Glutamatergic neuron (in vitro differentiated cells): Measurements from ENCODE around the gene TBX4. TPM values are rescaled to one million over a fixed set of nuclear protein-coding genes. Genes with fewer than 3 reads are reported as not detected.

ENCODE experiments used
- DNase-seq: peaks from one replicate; pipeline ENCODE4 v3.0.0; 2022
- H3K27ac Mint-ChIP-seq: one replicate; pipeline ENCODE4 v1.8.0; 2020; ENCODE audit warnings: mild to moderate bottlenecking, mixed read lengths, inconsistent platforms; ENCODE audit not compliant: unreplicated experiment
- H3K27me3 Mint-ChIP-seq: one replicate; pipeline ENCODE4 v1.8.0; 2020; ENCODE audit warnings: mild to moderate bottlenecking, moderate library complexity, mixed read lengths, inconsistent platforms; ENCODE audit not compliant: unreplicated experiment
- H3K36me3 Mint-ChIP-seq: one replicate; pipeline ENCODE4 v1.8.0; 2020; ENCODE audit warnings: mild to moderate bottlenecking, mixed read lengths, inconsistent platforms; ENCODE audit not compliant: unreplicated experiment
- H3K4me1 Mint-ChIP-seq: one replicate; pipeline ENCODE4 v1.8.0; 2020; ENCODE audit warnings: mild to moderate bottlenecking, low read depth, mixed read lengths, inconsistent platforms; ENCODE audit not compliant: unreplicated experiment
- H3K4me3 Mint-ChIP-seq: one replicate; pipeline ENCODE4 v1.8.0; 2020; ENCODE audit warnings: mild to moderate bottlenecking, mixed read lengths, inconsistent platforms; ENCODE audit not compliant: unreplicated experiment
- H3K9me3 Mint-ChIP-seq: one replicate; pipeline ENCODE4 v1.8.0; 2020; ENCODE audit warnings: mild to moderate bottlenecking, moderate library complexity, mixed read lengths, inconsistent platforms; ENCODE audit not compliant: unreplicated experiment
- total RNA-seq: library from RNA; stranded (reverse); fragmentation: NEBNext Ultra II Directional; extraction: Animal tissue kit (Norgen Biotek cat#: 25700); gene quantifications from one replicate; pipeline ENCODE4 v1.2.1, GENCODE V29; 2021; ENCODE audit not compliant: unreplicated experiment
- TF ChIP-seq, protein P1 (sequence below): fragments of 200-600 bp; sonication (generic); IDR thresholded peaks from one replicate; pipeline ENCODE4 v1.5.0; 2021; ENCODE audit not compliant: partially characterized antibody, unreplicated experiment

TBX4 gene
- total RNA-seq, 1 donor from 2014 or later, result not detected

DNA sequence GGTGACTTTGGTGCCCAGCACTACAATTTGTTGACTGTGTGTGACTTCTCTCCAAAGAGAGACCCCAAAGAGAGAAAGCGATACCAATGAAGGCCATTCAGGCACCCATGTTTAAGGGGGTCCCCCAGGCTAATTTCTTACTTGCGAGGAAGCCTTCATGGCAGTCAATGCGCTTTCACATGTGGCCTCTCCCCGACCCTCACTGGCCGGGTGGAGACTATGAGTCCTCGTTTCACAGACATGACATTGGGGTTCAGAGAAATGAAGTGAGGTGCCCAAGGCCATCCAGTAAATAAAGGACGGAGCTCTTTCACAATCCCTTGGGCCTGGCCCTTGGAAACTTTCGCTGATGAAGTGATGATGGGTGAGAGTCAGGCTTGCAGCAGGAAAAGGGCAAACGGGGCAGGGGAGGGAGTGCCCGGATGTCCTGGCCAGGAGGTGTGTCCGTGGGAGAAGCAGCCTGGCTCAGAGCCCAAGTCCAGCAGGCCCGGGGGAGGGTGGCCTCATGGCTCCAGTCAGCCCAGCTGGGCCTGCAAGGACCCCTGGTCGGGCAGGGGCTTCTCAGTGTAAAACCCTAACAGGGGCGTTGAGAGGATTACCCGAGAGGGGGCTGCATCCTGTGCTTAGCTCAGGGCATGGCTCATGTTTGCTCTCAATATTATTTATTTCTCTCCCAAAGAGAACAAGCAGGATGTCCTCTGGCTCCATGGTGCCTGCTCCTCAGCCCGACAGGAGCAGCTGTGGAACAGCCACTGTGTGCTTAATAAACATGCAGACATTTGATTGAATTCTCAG lies 37.9 kb upstream of the TBX4 start:
- no peak for DNase-seq
- peaks cover 6% of the 10 kb centered on the region for H3K4me1 Mint-ChIP-seq
- no peak overlapping the region for H3K27ac Mint-ChIP-seq
- H3K4me3 Mint-ChIP-seq, result no peak overlapping the region
- peaks cover 7% of the 10 kb centered on the region for H3K9me3 Mint-ChIP-seq
- peaks cover 5% of the 10 kb centered on the region for H3K36me3 Mint-ChIP-seq
- H3K27me3 Mint-ChIP-seq, result peaks cover 7% of the 10 kb centered on the region
- TF ChIP-seq, protein P1, sequence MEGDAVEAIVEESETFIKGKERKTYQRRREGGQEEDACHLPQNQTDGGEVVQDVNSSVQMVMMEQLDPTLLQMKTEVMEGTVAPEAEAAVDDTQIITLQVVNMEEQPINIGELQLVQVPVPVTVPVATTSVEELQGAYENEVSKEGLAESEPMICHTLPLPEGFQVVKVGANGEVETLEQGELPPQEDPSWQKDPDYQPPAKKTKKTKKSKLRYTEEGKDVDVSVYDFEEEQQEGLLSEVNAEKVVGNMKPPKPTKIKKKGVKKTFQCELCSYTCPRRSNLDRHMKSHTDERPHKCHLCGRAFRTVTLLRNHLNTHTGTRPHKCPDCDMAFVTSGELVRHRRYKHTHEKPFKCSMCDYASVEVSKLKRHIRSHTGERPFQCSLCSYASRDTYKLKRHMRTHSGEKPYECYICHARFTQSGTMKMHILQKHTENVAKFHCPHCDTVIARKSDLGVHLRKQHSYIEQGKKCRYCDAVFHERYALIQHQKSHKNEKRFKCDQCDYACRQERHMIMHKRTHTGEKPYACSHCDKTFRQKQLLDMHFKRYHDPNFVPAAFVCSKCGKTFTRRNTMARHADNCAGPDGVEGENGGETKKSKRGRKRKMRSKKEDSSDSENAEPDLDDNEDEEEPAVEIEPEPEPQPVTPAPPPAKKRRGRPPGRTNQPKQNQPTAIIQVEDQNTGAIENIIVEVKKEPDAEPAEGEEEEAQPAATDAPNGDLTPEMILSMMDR, result no peak

DNA sequence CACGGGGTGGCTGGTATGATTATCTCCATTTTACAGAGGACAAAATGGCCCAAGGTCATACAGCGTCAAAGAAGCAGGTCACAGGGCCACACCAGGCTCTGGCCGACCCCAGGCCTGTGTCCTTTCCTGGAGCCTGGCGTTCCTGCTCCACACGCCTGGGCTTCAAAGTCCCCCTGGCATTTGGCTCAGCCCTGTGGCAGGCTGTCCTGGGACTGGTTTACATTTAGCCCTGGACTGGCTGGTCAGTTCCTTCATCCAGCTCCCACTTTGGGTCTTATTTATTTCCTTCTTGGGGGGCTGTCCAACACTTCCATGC lies 37.3 kb upstream of the TBX4 start:
- Mint-ChIP-seq H3K36me3 (peaks cover 5% of the 10 kb centered on the region), H3K4me1 (peaks cover 6% of the 10 kb centered on the region), H3K27me3 (peaks cover 7% of the 10 kb centered on the region), H3K9me3 (peaks cover 7% of the 10 kb centered on the region), H3K4me3 (no peak overlapping the region), H3K27ac (no peak overlapping the region)
- no peak for DNase-seq
- TF ChIP-seq, protein P1, result no peak

DNA sequence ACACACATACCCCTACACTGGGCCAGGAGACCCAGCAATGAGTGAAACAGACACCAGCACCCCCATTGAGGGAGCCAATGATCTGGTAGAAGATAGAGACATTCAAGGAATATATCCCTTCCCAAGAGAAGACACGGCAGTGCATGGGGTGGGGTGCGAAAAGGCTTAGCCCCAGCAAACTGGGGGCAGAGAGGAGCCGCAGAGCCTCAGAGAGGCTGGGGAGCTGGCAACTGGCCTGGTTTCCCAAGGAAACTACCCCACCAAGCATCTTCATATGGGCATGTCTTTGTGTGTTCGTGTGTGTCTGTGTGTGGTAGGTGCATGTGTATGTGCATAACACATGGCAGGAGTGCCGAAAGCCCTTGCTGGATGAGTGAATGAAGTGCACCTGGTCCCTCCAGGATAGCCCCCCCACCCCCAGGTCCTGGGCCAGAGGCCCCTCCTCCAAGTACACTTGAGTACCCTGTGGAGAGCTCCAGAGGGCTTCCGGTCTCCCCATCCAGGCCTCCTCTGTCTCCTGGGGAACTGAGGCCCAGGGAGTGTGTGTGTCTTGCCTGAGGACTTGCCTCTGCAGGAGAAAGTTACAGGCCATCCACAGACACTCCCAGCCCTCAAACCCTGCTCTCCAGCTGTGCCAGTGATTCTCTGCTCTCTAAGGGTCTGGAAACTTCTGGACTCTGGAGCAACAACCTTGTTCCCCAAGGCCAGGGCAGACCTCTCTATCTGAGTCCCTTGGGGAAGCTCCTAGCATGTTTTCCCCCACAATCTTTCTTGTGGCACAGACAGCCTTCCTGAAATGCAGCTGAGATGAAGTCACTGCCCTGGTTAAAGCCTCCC lies 36.6 kb upstream of the TBX4 start:
- H3K4me3 Mint-ChIP-seq, result peak overlapping the region; percentile 30
- H3K4me1 Mint-ChIP-seq, result peaks cover 6% of the 10 kb centered on the region
- no peak overlapping the region for H3K27ac Mint-ChIP-seq
- H3K27me3 Mint-ChIP-seq, result peaks cover 5% of the 10 kb centered on the region
- DNase-seq, result no peak
- TF ChIP-seq, protein P1, result no peak
- H3K9me3 Mint-ChIP-seq, result peaks cover 5% of the 10 kb centered on the region
- peaks cover 5% of the 10 kb centered on the region for H3K36me3 Mint-ChIP-seq

DNA sequence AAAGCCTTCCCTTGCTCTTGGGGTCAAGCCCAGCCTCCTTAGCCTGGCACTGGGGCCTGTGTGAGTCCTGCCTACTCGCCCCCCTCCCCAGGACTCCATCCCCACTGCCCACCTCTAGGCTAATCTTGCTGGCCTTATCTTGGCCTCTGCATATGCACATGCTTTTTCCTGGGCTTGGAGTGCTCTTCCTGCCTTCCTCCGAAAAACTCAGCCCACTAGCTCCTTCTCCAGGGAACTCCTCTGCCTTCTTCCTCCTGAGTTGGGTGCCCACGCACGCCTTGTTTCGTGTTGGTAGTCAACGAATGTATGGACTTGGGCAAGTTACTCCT lies 36.0 kb upstream of the TBX4 start:
- Mint-ChIP-seq H3K27ac (peak overlapping the region; percentile 48), H3K36me3 (peaks cover 5% of the 10 kb centered on the region), H3K27me3 (peaks cover 4% of the 10 kb centered on the region), H3K9me3 (peaks cover 5% of the 10 kb centered on the region), H3K4me3 (peak overlapping the region; percentile 30), H3K4me1 (peaks cover 7% of the 10 kb centered on the region)
- DNase-seq, result no peak
- TF ChIP-seq, protein P1, result no peak
